ENCODE data around the gene DMC1. TPM values are rescaled to one million over a fixed set of nuclear protein-coding genes. Genes with fewer than 3 reads are reported as not detected.
"Not testable (repeated sequence)": the region's sequence is repeated elsewhere in the genome, so short reads cannot be mapped to it uniquely, and the experiment has no call there.

The DMC1 gene
- total RNA-seq (1 to 10 TPM in 1 of 5 experiments, under 1 TPM in 3, not detected in 1; 0.32 to 7.4 (median 0.65) TPM), polyA plus RNA-seq (under 1 TPM in 1 of 2 donors, not detected in 1; 0.13 TPM), total RNA-seq (not detected)

GRCh38 chr22:38569972-38570778, at the start of gene DMC1:
Gene DMC1 (minus strand): TSS chr22:38570183. CDS start chr22:38568256, 1,927 bp downstream.
- Mint-ChIP-seq H3K27me3 (peaks cover 0 to 7% (median 0%) of the 10 kb centered on the region in 5 donors), H3K4me1 (peaks cover 7 to 21% (median 17%) of the 10 kb centered on the region in 7 donors), H3K27ac (peak within 1 kb of the TSS; percentile 75 to 94 (median 91)), H3K9me3 (no peaks in the 10 kb centered on the region), H3K4me3 (peak within 1 kb of the TSS; percentile 89 to 94 (median 92)), H3K36me3 (no peaks in the 10 kb centered on the region)
- Histone ChIP-seq H3K4me1 (ENCODE audit: control insufficient read depth in 2 of 2, insufficient read depth in 2 of 2, low read length in 2 of 2) (peaks cover 7 to 8% of the 10 kb centered on the region in 2 donors), H3K27ac (ENCODE audit: low read depth, low read length) (peak within 1 kb of the TSS; percentile 87), H3K4me3 (ENCODE audit: low read length) (peak within 1 kb of the TSS; percentile 88), H3K9me3 (ENCODE audit: control insufficient read depth in 2 of 3, low read length in 3 of 3) (no peaks in the 10 kb centered on the region), H3K27me3 (ENCODE audit: control insufficient read depth in 2 of 2, insufficient read depth in 2 of 2, low read length in 2 of 2) (no peaks in the 10 kb centered on the region), H3K36me3 (ENCODE audit: control insufficient read depth in 2 of 3, insufficient read depth in 3 of 3, low read length in 3 of 3) (no peaks in the 10 kb centered on the region)
- intact Hi-C loops (cut with micrococcal nuclease): loop anchor here (1.0 to 10.0 kb wide), 16 partner anchors 38 to 617 kb away; partner anchors contain the start of genes CBY1 (in 2 of the 2), DDX17 (in 2 of the 2), FAM227A (in 2 of the 2) and PLA2G6 (in 2 of the 2)
- peak; percentile 77 to 96 (median 89) for DNase-seq
- CTCF ChIA-PET: interaction anchor here (1.1 to 4.4 kb wide), 2 partner anchors 79 to 517 kb away, joined by 4 to 22 read pairs; no protein-coding TSS in a partner anchor
- POLR2A ChIA-PET: interaction anchor here (1.0 to 2.0 kb wide), 7 partner anchors 18 to 518 kb away, joined by 3 to 6 read pairs (median 3); partner anchors contain the start of gene PICK1
- peak; percentile 99 for ATAC-seq

GRCh38 chr22:38618682-38619081, 48.7 kb upstream of the DMC1 start:
- CTCF ChIA-PET: no interaction called here
- POLR2A ChIA-PET: no interaction called here
- H3K9me3 Mint-ChIP-seq: peaks cover 0 to 20% (median 11%) of the 10 kb centered on the region in 11 donors
- ATAC-seq (no peak), DNase-seq (no peak)
- H3K36me3 Mint-ChIP-seq: peaks cover 0 to 7% (median 0%) of the 10 kb centered on the region in 5 donors
- H3K4me1 Mint-ChIP-seq: peaks cover 0 to 2% (median 0%) of the 10 kb centered on the region in 7 donors
- Histone ChIP-seq H3K4me1 (ENCODE audit: control insufficient read depth in 2 of 2, insufficient read depth in 2 of 2, low read length in 2 of 2) (no peaks in the 10 kb centered on the region), H3K27me3 (ENCODE audit: control insufficient read depth in 2 of 2, insufficient read depth in 2 of 2, low read length in 2 of 2) (no peaks in the 10 kb centered on the region), H3K4me3 (ENCODE audit: low read length) (no peak overlapping the region), H3K9me3 (ENCODE audit: control insufficient read depth in 2 of 3, low read length in 3 of 3) (peaks cover 0 to 11% (median 0%) of the 10 kb centered on the region in 3 experiments), H3K27ac (ENCODE audit: low read depth, low read length) (no peak overlapping the region), H3K36me3 (ENCODE audit: control insufficient read depth in 2 of 3, insufficient read depth in 3 of 3, low read length in 3 of 3) (no peaks in the 10 kb centered on the region)
- H3K4me3 Mint-ChIP-seq: no peak overlapping the region
- H3K27me3 Mint-ChIP-seq: peaks cover 0 to 25% (median 5%) of the 10 kb centered on the region in 5 donors
- intact Hi-C loops (cut with micrococcal nuclease): no loop called here
- H3K27ac Mint-ChIP-seq: no peak overlapping the region

- Histone ChIP-seq H3K36me3 (ENCODE audit: control insufficient read depth in 2 of 3, insufficient read depth in 3 of 3, low read length in 3 of 3) (no peaks in the 10 kb centered on the region), H3K27ac (ENCODE audit: low read depth, low read length) (no peak overlapping the region), H3K4me3 (ENCODE audit: low read length) (no peak overlapping the region), H3K4me1 (ENCODE audit: control insufficient read depth in 2 of 2, insufficient read depth in 2 of 2, low read length in 2 of 2) (no peaks in the 10 kb centered on the region), H3K27me3 (ENCODE audit: control insufficient read depth in 2 of 2, insufficient read depth in 2 of 2, low read length in 2 of 2) (no peaks in the 10 kb centered on the region), H3K9me3 (ENCODE audit: control insufficient read depth in 2 of 3, low read length in 3 of 3) (peaks cover 0 to 11% (median 0%) of the 10 kb centered on the region in 3 experiments)
- ATAC-seq (no peak), DNase-seq (no peak)
- ChIA-PET CTCF (interaction anchor here (0.6 kb wide), 1 partner anchor 55 kb away, joined by 3 read pairs; no protein-coding TSS in a partner anchor), POLR2A (no interaction called here)
- Mint-ChIP-seq H3K27ac (no peak overlapping the region), H3K4me1 (peaks cover 0 to 2% (median 0%) of the 10 kb centered on the region in 7 donors), H3K4me3 (no peak overlapping the region), H3K27me3 (peaks cover 0 to 24% (median 5%) of the 10 kb centered on the region in 5 donors), H3K9me3 (peaks cover 0 to 20% (median 11%) of the 10 kb centered on the region in 11 donors), H3K36me3 (peaks cover 0 to 7% (median 0%) of the 10 kb centered on the region in 5 donors)
- intact Hi-C loops (cut with micrococcal nuclease): no loop called here
Observed at GRCh38 chr22:38618258-38618657, 48.3 kb upstream of the DMC1 start.

GRCh38 chr22:38615064-38615405, 45.1 kb upstream of the DMC1 start:
- CTCF ChIA-PET: not testable (repeated sequence)

GRCh38 chr22:38614332-38615063, 44.5 kb upstream of the DMC1 start:
- Mint-ChIP-seq H3K4me3 (no peak overlapping the region), H3K27ac (no peak overlapping the region), H3K4me1 (peaks cover 0 to 2% (median 0%) of the 10 kb centered on the region in 7 donors), H3K27me3 (peaks cover 0 to 24% (median 5%) of the 10 kb centered on the region in 5 donors), H3K9me3 (peaks cover 0 to 20% (median 11%) of the 10 kb centered on the region in 11 donors), H3K36me3 (peaks cover 0 to 7% (median 0%) of the 10 kb centered on the region in 5 donors)
- Histone ChIP-seq H3K27me3 (ENCODE audit: control insufficient read depth in 2 of 2, insufficient read depth in 2 of 2, low read length in 2 of 2) (no peaks in the 10 kb centered on the region), H3K9me3 (ENCODE audit: control insufficient read depth in 2 of 3, low read length in 3 of 3) (peaks cover 0 to 11% (median 0%) of the 10 kb centered on the region in 3 experiments), H3K36me3 (ENCODE audit: control insufficient read depth in 2 of 3, insufficient read depth in 3 of 3, low read length in 3 of 3) (no peaks in the 10 kb centered on the region), H3K4me3 (ENCODE audit: low read length) (no peak overlapping the region), H3K27ac (ENCODE audit: low read depth, low read length) (no peak overlapping the region), H3K4me1 (ENCODE audit: control insufficient read depth in 2 of 2, insufficient read depth in 2 of 2, low read length in 2 of 2) (no peaks in the 10 kb centered on the region)
- DNase-seq (no peak), ATAC-seq (no peak)
- ChIA-PET CTCF (no interaction called here), POLR2A (no interaction called here)
- intact Hi-C loops (cut with micrococcal nuclease): no loop called here

More at GRCh38 chr22:38615064-38615405, 45.1 kb upstream of the DMC1 start:
- H3K36me3 Mint-ChIP-seq; POLR2A ChIA-PET; intact Hi-C loops (cut with micrococcal nuclease); H3K36me3 ChIP-seq (ENCODE audit: control insufficient read depth in 2 of 3, insufficient read depth in 3 of 3, low read length in 3 of 3); H3K4me1 Mint-ChIP-seq; H3K27ac ChIP-seq (ENCODE audit: low read depth, low read length); ATAC-seq; H3K27me3 ChIP-seq (ENCODE audit: control insufficient read depth in 2 of 2, insufficient read depth in 2 of 2, low read length in 2 of 2); H3K4me1 ChIP-seq (ENCODE audit: control insufficient read depth in 2 of 2, insufficient read depth in 2 of 2, low read length in 2 of 2); H3K4me3 ChIP-seq (ENCODE audit: low read length); H3K4me3 Mint-ChIP-seq; H3K27ac Mint-ChIP-seq; DNase-seq: not testable (repeated sequence)
- peaks cover 0 to 11% (median 0%) of the 10 kb centered on the region in 3 experiments for H3K9me3 ChIP-seq (ENCODE audit: control insufficient read depth in 2 of 3, low read length in 3 of 3)
- Mint-ChIP-seq H3K27me3 (peaks cover 0 to 24% (median 5%) of the 10 kb centered on the region in 5 donors), H3K9me3 (peaks cover 0 to 20% (median 11%) of the 10 kb centered on the region in 11 donors)

- Histone ChIP-seq H3K4me1 (ENCODE audit: control insufficient read depth in 2 of 2, insufficient read depth in 2 of 2, low read length in 2 of 2) (no peaks in the 10 kb centered on the region), H3K4me3 (ENCODE audit: low read length) (no peak overlapping the region), H3K36me3 (ENCODE audit: control insufficient read depth in 2 of 3, insufficient read depth in 3 of 3, low read length in 3 of 3) (no peaks in the 10 kb centered on the region), H3K9me3 (ENCODE audit: control insufficient read depth in 2 of 3, low read length in 3 of 3) (peaks cover 0 to 11% (median 0%) of the 10 kb centered on the region in 3 experiments), H3K27ac (ENCODE audit: low read depth, low read length) (no peak overlapping the region), H3K27me3 (ENCODE audit: control insufficient read depth in 2 of 2, insufficient read depth in 2 of 2, low read length in 2 of 2) (no peaks in the 10 kb centered on the region)
- ATAC-seq (no peak), DNase-seq (no peak)
- Mint-ChIP-seq H3K4me1 (peaks cover 0 to 2% (median 0%) of the 10 kb centered on the region in 7 donors), H3K9me3 (peaks cover 0 to 18% (median 11%) of the 10 kb centered on the region in 11 donors), H3K4me3 (no peak overlapping the region), H3K36me3 (peaks cover 0 to 6% (median 0%) of the 10 kb centered on the region in 5 donors), H3K27me3 (peaks cover 0 to 19% (median 5%) of the 10 kb centered on the region in 5 donors), H3K27ac (no peak overlapping the region)
- ChIA-PET CTCF (no interaction called here), POLR2A (no interaction called here)
- intact Hi-C loops (cut with micrococcal nuclease): no loop called here
Observed at GRCh38 chr22:38613588-38613987, 43.6 kb upstream of the DMC1 start.
